GM12878 (cell line): ENCODE data around the gene IL1B. TPM values are rescaled to one million over a fixed set of nuclear protein-coding genes. Genes with fewer than 3 reads are reported as not detected.

Source experiments
- BMI1 ChIP-seq: fragments of 450-650 bp; IDR thresholded peaks from 2 replicates; pipeline ENCODE4 v1.6.1; 2016; ENCODE audit warnings: mild to moderate bottlenecking, moderate library complexity, borderline replicate concordance
- CHD2 ChIP-seq: IDR thresholded peaks from 2 replicates; pipeline ENCODE4 v1.6.1; 2011; ENCODE audit warnings: low read depth, low read length, improper control_type of control experiment, borderline replicate concordance
- CTCF ChIP-seq, 3 experiments: IDR thresholded peaks in 2 of 3; conservative IDR thresholded peaks in 1 of 3; 2 replicates each; pipeline ENCODE4 v1.5.1; 2011; ENCODE audit warnings: low read depth in 3 of 3, low read length in 3 of 3, mild to moderate bottlenecking in 3 of 3, control low read depth in 2 of 3, moderate library complexity in 2 of 3, inconsistent platforms in 1 of 3, mixed read lengths in 1 of 3; ENCODE audit not compliant: control insufficient read depth in 2 of 3, insufficient read depth in 1 of 3; ENCODE audit errors: extremely low read depth in 1 of 3
- ESRRA ChIP-seq: IDR thresholded peaks from 2 replicates; pipeline ENCODE4 v1.6.1; 2012; ENCODE audit warnings: mild to moderate bottlenecking, low read length, improper control_type of control experiment
- HCFC1 ChIP-seq: fragments of 150-350 bp; IDR thresholded peaks from 2 replicates; pipeline ENCODE4 v1.6.1; 2014; ENCODE audit warnings: low read length
- HDAC6 ChIP-seq: fragments of 200-600 bp; sonication (generic); IDR thresholded peaks from one replicate; pipeline ENCODE4 v1.8.0; 2017; ENCODE audit warnings: antibody characterized with exemption; ENCODE audit not compliant: unreplicated experiment
- KAT2A ChIP-seq: conservative IDR thresholded peaks from 2 replicates; pipeline ENCODE4 v1.6.1; 2011; ENCODE audit warnings: low read depth, low read length; ENCODE audit not compliant: control insufficient read depth
- LARP7 ChIP-seq: fragments of 450-650 bp; IDR thresholded peaks from 2 replicates; pipeline ENCODE4 v1.6.1; 2017; ENCODE audit warnings: mild to moderate bottlenecking
- NR2F1 ChIP-seq: fragments of 450-650 bp; conservative IDR thresholded peaks from 2 replicates; pipeline ENCODE4 v1.6.1; 2017; ENCODE audit warnings: mild to moderate bottlenecking
- PML ChIP-seq: IDR thresholded peaks from 2 replicates; pipeline ENCODE4 v1.6.1; 2012; ENCODE audit warnings: low read length, inconsistent platforms
- POLR2A ChIP-seq: IDR thresholded peaks from 2 replicates; pipeline ENCODE4 v1.6.1; 2011; ENCODE audit warnings: low read depth, mild to moderate bottlenecking, low read length
- RB1 ChIP-seq: fragments of 450-650 bp; formaldehyde crosslinking; IDR thresholded peaks from 2 replicates; pipeline ENCODE4 v1.6.1; 2017; ENCODE audit warnings: mild to moderate bottlenecking, borderline replicate concordance
- SKIL ChIP-seq: fragments of 450-650 bp; IDR thresholded peaks from 2 replicates; pipeline ENCODE4 v1.6.1; 2017; ENCODE audit warnings: mild to moderate bottlenecking, low read depth, inconsistent platforms; ENCODE audit not compliant: poor library complexity, severe bottlenecking
- SP1 ChIP-seq: IDR thresholded peaks from one replicate; pipeline ENCODE4 v1.6.1; 2011; ENCODE audit warnings: low read depth, low read length
- SPI1 ChIP-seq: IDR thresholded peaks from 2 replicates; pipeline ENCODE4 v1.6.1; 2011; ENCODE audit warnings: low read depth, mild to moderate bottlenecking, low read length, moderate library complexity, borderline replicate concordance; ENCODE audit not compliant: insufficient read depth
- TCF7 ChIP-seq: IDR thresholded peaks from 2 replicates; pipeline ENCODE4 v1.6.1; 2014; ENCODE audit warnings: antibody characterized with exemption, borderline replicate concordance
- ZNF207 ChIP-seq: fragments of 450-650 bp; IDR thresholded peaks from 2 replicates; pipeline ENCODE4 v1.6.1; 2014; ENCODE audit warnings: antibody characterized with exemption, mild to moderate bottlenecking, borderline replicate concordance
- polyA plus RNA-seq, 11 experiments: library from polyadenylated mRNA; depleted of rRNA in 4 of 11; unstranded in 6 of 11; stranded (reverse) in 5 of 11; fragments of >200 nt; fragmentation: Nextera tagmentation in 4 of 11; fragmentation: Illumina TruSeq in 1 of 11; extraction: Ambion mirVana in 4 of 11; extraction: Trizol in 1 of 11; gene quantifications; 1 replicate in 1 of 11; 2 replicates in 10 of 11; pipeline versions ENCODE4 v1.2.1 to v1.2.3, GENCODE V29; 2011 to 2016; ENCODE audit warnings: inconsistent platforms in 2 of 11, missing spikeins in 2 of 11, low read depth in 1 of 11
- total RNA-seq, 4 experiments: library from RNA; depleted of rRNA in 3 of 4; stranded (reverse); fragments of >200 nt in 3 of 4; fragmentation: Illumina TruSeq in 1 of 4; extraction: Trizol in 1 of 4; gene quantifications; 2 replicates each; pipeline versions ENCODE4 v1.2.1 to v1.2.3, GENCODE V29; 2013 to 2021
- TF ChIP-seq, protein P1 (sequence below): IDR thresholded peaks from 2 replicates; pipeline ENCODE4 v1.6.1; 2011; ENCODE audit warnings: mild to moderate bottlenecking, low read depth, low read length, moderate library complexity; ENCODE audit not compliant: insufficient replicate concordance
- TF ChIP-seq, protein P2 (sequence below): fragments of 150-350 bp; IDR thresholded peaks from 2 replicates; pipeline ENCODE4 v1.6.1; 2014; ENCODE audit warnings: mild to moderate bottlenecking, low read depth, low read length
- TF ChIP-seq, protein P3 (sequence below): fragments of 450-650 bp; IDR thresholded peaks from 2 replicates; pipeline ENCODE4 v1.6.1; 2017; ENCODE audit warnings: antibody characterized with exemption, mild to moderate bottlenecking, moderate library complexity

IL1B gene
- total and polyA plus RNA-seq, 10 of the 15 experiments (the other 5 are each of a cell fraction or from before 2014, with no cell fraction given) = 0.20 to 1.6 (median 0.84) TPM

DNA sequence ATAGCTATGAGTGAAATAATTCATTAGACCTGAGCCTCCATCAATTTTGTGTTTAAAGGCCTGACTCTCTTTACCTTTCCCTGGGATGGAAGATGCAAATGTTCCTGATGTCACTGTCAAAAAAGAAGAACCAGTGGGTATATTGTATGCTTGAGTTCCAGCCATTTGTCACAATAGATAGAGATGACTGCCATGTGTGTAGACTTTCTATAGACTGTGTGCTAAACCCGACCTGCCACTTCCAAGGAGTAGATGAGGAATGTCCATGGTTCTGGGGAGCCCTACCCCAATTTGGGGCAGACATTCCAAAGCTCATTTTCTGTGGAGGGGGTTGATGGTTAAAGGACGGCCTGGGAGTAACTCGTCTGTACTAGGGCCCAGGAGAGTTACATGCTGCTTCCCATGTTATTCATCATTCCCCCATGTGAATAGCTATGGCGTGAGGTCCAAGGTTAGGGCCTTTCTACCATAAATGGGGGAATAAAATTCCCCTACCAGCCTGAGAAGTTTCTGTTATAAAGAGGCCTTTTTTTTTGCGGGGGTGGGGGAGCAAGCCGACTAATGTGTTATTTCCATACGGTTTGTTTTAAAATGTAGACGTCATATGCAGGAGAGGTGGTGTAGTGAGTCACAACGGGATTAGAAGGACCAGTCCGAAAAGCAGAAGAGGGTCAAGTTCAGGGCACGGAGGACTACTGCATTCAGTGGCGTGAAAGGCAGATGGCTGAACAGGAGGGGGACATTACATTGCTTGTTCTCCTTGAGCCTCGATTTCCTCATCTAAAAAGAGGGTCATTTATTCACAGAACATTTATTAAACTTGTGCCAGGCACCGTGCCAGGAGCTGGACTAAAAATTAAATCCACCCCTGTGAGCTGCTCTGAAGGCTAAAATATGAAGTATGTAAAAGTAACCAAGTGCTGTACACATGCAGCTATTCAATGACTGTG is 24.0 kb downstream of the IL1B start (continued):
- TF ChIP-seq, protein P1, sequence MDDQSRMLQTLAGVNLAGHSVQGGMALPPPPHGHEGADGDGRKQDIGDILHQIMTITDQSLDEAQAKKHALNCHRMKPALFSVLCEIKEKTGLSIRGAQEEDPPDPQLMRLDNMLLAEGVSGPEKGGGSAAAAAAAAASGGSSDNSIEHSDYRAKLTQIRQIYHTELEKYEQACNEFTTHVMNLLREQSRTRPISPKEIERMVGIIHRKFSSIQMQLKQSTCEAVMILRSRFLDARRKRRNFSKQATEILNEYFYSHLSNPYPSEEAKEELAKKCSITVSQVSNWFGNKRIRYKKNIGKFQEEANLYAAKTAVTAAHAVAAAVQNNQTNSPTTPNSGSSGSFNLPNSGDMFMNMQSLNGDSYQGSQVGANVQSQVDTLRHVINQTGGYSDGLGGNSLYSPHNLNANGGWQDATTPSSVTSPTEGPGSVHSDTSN = no peak
- TF ChIP-seq TCF7 (peak; percentile 14; the same call in 1 of the 2 replicates), CTCF (IDR thresholded peaks at IDR 0.05 in 2 of 3, conservative IDR thresholded peaks at IDR 0.05 in 1 of 3; ENCODE audit: control insufficient read depth in 2 of 3, extremely low read depth in 1 of 3, insufficient read depth in 1 of 3, low read depth in 3 of 3, low read length in 3 of 3) (no peak), PML (no peak; the same call in 1 of the 2 replicates), BMI1 (no peak), SP1 (peak; percentile 28), LARP7 (no peak), SKIL (peak; percentile 88), HCFC1 (no peak), CHD2 (no peak), HDAC6 (no peak), RB1 (no peak), POLR2A (no peak), KAT2A (no peak), SPI1 (peak; percentile 76), ESRRA (no peak), ZNF207 (no peak), NR2F1 (peak; percentile 94)
- TF ChIP-seq, protein P2, sequence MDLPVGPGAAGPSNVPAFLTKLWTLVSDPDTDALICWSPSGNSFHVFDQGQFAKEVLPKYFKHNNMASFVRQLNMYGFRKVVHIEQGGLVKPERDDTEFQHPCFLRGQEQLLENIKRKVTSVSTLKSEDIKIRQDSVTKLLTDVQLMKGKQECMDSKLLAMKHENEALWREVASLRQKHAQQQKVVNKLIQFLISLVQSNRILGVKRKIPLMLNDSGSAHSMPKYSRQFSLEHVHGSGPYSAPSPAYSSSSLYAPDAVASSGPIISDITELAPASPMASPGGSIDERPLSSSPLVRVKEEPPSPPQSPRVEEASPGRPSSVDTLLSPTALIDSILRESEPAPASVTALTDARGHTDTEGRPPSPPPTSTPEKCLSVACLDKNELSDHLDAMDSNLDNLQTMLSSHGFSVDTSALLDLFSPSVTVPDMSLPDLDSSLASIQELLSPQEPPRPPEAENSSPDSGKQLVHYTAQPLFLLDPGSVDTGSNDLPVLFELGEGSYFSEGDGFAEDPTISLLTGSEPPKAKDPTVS = no peak
- TF ChIP-seq, protein P3, sequence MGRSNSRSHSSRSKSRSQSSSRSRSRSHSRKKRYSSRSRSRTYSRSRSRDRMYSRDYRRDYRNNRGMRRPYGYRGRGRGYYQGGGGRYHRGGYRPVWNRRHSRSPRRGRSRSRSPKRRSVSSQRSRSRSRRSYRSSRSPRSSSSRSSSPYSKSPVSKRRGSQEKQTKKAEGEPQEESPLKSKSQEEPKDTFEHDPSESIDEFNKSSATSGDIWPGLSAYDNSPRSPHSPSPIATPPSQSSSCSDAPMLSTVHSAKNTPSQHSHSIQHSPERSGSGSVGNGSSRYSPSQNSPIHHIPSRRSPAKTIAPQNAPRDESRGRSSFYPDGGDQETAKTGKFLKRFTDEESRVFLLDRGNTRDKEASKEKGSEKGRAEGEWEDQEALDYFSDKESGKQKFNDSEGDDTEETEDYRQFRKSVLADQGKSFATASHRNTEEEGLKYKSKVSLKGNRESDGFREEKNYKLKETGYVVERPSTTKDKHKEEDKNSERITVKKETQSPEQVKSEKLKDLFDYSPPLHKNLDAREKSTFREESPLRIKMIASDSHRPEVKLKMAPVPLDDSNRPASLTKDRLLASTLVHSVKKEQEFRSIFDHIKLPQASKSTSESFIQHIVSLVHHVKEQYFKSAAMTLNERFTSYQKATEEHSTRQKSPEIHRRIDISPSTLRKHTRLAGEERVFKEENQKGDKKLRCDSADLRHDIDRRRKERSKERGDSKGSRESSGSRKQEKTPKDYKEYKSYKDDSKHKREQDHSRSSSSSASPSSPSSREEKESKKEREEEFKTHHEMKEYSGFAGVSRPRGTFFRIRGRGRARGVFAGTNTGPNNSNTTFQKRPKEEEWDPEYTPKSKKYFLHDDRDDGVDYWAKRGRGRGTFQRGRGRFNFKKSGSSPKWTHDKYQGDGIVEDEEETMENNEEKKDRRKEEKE = no peak
